Measurements from ENCODE around the gene NDUFAF7.

DNA sequence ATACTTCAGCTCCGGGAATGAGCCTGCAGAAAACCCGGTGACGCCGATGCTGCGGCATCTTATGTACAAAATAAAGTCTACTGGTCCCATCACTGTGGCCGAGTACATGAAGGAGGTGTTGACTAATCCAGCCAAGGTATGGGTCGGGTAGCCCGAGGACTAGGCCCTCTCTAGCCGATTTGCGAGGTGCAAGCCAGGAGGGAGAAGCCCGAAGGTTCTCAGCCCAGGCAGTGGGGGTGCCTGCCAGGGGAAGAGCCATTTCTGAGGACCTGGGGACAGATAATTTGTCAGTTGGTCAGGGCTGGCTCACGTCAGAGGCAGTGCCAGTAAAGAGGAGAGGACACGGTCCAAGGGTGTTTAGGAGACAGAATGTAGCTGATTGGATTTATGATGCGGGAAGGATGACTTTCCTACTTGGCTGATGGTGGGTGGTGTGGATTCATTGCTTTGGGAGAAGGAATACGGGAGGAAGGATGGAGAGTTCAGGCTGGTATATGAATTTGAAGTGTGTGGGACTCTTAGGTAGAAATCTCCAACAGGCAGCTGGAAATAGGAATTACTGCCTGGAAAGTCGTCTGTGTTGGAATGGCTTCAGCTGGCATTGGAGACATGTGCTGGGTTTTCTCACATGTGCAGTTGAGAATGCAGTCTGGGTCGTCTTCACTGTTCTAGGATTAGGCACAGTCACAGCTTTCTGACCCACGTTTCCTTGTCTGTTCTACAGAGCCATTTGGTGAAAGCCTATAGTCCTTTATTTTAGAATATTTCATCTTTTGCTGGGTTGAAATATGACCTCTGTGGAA lies 874 bp downstream of the NDUFAF7 start:
- TF ChIP-seq, protein P1, sequence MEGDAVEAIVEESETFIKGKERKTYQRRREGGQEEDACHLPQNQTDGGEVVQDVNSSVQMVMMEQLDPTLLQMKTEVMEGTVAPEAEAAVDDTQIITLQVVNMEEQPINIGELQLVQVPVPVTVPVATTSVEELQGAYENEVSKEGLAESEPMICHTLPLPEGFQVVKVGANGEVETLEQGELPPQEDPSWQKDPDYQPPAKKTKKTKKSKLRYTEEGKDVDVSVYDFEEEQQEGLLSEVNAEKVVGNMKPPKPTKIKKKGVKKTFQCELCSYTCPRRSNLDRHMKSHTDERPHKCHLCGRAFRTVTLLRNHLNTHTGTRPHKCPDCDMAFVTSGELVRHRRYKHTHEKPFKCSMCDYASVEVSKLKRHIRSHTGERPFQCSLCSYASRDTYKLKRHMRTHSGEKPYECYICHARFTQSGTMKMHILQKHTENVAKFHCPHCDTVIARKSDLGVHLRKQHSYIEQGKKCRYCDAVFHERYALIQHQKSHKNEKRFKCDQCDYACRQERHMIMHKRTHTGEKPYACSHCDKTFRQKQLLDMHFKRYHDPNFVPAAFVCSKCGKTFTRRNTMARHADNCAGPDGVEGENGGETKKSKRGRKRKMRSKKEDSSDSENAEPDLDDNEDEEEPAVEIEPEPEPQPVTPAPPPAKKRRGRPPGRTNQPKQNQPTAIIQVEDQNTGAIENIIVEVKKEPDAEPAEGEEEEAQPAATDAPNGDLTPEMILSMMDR (IDR thresholded peaks at IDR 0.05) = no peak
- TF ChIP-seq POLR2AphosphoS5 (IDR thresholded peaks at IDR 0.05) = no peak

Measured in suprapubic skin (tissue), 3 donors.